GM12873 (cell line): ENCODE data around the gene CNTD1.

Experiments
- TF ChIP-seq, protein P1 (sequence below): IDR thresholded peaks from 2 replicates; pipeline ENCODE4 v1.5.1; 2012; ENCODE audit warnings: low read depth, mild to moderate bottlenecking, moderate library complexity, low read length, control low read depth; ENCODE audit not compliant: insufficient read depth; ENCODE audit errors: missing control alignments

CNTD1 gene

DNA sequence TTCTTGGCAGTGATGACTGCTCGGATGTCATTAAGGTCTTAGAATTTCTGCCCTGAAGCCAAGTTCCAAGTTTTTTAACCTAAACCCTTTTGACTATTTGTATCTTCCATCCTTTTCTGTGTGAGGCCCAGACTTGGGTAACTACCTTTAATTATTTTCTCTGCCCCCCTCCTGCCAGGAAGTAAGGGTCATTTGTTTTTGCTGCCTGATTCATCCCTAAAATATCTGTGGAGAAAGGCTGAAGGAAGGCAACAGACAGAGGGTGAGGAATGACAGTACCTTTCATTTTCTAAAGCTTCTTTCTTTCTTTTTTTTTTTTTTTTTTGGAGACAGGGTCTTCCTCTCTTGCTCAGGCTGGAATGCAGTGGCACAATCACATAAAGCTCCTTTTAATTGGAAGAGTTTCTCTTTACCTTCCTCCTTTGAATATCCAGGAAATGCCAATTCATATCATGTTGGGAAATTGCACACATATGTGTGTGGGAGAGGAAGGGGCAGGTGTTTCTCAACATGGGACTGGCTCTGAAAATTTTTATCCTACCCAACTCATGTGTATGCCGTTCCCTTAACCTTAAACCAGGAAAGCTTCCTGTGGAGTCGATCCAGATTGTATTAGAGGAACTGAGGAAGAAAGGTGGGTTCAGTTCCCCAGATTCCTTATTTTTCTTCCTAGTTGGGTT is 24.5 kb upstream of the CNTD1 start:
- TF ChIP-seq, protein P1, sequence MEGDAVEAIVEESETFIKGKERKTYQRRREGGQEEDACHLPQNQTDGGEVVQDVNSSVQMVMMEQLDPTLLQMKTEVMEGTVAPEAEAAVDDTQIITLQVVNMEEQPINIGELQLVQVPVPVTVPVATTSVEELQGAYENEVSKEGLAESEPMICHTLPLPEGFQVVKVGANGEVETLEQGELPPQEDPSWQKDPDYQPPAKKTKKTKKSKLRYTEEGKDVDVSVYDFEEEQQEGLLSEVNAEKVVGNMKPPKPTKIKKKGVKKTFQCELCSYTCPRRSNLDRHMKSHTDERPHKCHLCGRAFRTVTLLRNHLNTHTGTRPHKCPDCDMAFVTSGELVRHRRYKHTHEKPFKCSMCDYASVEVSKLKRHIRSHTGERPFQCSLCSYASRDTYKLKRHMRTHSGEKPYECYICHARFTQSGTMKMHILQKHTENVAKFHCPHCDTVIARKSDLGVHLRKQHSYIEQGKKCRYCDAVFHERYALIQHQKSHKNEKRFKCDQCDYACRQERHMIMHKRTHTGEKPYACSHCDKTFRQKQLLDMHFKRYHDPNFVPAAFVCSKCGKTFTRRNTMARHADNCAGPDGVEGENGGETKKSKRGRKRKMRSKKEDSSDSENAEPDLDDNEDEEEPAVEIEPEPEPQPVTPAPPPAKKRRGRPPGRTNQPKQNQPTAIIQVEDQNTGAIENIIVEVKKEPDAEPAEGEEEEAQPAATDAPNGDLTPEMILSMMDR: no peak

DNA sequence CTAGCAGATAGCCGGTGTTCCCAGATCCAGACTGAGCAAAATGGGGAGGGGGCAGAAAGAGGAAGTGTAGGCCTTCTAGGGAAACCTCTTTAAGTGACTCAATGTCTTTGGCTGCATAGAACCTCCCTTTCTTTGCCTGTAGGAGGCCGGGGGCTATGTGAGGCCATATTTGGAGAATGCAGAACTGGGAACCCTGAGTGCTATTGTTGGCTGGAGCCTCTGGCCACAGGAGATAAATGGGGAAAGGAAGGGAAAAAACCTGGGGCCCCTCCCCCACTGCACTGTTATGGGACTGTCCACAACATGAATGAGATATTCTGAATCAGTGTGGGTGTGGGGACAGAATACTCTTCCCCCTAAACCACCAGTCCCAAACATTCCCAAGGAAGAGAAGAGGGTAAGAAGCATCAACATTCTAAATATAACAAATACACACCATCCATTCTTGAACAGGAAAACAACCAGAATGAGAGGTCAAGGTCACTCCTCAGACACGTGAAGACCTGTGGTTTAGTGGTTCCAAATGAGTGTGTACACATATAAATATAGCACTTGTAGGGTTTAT is 23.0 kb upstream of the CNTD1 start:
- TF ChIP-seq, protein P1: peak; percentile 34

DNA sequence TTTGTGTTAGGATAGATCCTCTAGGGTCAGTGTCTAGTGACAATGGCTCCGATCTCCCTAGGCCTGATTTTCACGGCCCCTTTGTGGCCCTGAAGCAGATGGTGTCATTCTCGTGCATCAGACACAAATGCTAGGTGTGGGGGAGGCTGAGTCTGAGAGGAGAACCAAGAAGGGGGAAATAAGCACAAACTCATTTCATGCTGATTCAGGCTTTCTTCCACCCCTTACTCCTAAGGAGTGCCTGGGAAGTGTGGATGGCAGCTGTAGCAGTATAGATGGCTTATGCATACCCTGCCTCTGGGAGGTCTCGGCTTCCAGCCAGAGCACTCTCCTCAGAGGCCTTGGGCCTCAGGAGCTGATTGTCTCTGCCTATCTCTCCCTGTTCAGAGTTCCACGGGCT is 20.1 kb upstream of the CNTD1 start:
- TF ChIP-seq, protein P1: no peak

DNA sequence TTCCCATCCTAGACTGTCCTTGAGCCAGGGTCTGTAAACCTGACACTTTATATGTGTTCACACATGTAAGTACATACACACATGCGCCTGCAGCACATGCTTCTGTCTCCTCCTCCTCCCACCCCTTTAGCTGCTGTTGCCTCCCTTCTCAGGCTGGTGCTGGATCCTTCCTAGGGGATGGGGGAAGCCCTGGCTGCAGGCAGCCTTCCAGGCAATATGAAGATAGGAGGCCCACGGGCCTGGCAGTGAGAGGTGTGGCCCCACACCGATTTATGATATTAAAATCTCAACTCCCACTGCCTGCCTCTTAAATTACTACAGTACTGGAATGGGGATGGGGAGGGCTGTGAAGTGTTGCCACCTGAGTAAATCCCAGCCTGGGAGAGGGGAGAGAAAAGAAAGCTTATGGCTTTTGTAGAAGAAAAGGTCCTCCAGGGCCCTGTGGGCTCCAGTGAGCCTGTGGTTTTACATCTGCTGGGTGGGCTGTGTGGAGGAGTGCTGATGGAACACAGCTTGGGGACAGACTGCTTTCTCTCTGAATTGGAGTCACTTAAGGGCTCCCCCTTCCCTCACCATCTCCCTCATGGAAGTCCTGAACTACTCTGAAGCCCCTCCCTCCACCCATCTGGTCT is 19.2 kb upstream of the CNTD1 start:
- TF ChIP-seq, protein P1: no peak

DNA sequence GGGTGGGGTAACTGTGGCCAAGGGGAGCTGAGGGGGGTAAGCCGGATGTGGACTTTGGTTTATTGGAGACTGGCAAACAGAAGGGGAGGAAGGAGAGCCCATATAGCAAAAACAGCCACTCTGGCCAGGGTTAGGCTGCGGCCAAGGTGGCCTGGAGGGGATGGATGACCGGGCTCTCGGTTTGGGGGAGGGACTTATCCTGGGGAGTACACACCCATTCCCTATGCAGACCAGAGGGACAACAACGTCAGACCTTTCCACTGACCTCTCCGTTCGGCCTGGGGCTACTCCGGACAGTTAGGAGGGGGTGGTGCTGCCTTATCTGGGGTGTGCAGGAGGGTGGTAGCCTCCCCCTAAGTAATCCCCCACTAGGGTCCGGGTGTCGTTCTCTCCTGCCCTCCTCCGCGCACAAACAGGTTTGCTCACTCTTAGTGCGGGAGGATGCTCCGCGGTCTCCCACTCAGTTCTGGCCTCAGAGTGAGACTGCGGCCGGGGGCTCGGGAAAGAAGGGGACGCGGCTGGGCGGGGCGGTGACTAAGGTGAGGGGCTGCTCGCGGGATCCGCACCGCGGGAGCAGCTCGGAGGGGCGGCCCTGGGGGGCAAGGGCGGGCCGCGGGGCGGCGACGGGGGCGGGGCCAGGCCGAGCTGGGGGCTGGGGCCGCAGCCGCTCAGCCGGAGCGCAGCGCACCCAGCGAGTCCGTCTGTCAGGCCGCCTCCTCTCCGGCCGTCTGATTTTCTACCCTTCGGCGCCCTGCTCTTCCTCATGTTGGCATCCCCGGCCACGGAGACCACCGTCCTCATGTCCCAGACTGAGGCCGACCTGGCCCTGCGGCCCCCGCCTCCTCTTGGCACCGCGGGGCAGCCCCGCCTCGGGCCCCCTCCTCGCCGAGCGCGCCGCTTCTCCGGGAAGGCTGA is 18.5 kb upstream of the CNTD1 start, which contains the start of gene WNK4:
Gene WNK4, plus strand, starts transcription at position 675 of the 915 bp plus-strand sequence. Its CDS starts 89 bp downstream, at position 764.
- TF ChIP-seq, protein P1: no peak

DNA sequence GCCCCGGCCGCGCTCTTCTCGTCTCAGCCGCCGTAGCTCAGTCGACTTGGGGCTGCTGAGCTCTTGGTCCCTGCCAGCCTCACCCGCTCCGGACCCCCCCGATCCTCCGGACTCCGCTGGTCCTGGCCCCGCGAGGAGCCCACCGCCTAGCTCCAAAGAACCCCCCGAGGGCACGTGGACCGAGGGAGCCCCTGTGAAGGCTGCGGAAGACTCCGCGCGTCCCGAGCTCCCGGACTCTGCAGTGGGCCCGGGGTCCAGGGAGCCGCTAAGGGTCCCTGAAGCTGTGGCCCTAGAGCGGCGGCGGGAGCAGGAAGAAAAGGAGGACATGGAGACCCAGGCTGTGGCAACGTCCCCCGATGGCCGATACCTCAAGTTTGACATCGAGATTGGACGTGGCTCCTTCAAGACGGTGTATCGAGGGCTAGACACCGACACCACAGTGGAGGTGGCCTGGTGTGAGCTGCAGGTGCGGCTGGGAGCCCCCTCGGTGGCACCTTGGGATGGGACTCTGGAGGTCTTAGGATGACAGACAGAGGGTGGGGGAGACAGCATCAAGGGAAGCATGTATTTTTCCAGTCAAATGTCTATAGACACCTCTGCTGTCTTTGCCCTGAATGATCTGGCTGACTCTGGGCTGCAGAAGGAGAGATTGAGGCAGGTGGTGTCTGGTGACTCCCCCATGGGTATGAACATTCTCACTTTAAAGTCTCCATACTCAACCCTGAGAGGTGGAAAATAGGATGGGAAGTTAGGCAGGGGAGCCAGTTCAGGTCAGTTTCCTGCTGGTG is 17.6 kb upstream of the CNTD1 start:
- TF ChIP-seq, protein P1: no peak
